Loucy (cell line): ENCODE measurements around the gene LAMB1.

ENCODE experiments used
- EZH2phosphoT487 ChIP-seq: fragments of 200-600 bp; IDR thresholded peaks from 2 replicates; pipeline ENCODE4 v1.6.1; 2018; ENCODE audit warnings: antibody characterized with exemption, mild to moderate bottlenecking, moderate library complexity, borderline replicate concordance
- TF ChIP-seq, protein P1 (sequence below): fragments of 200-600 bp; sonication (generic); conservative IDR thresholded peaks from 2 replicates; pipeline ENCODE4 v1.5.1; 2014; ENCODE audit warnings: mild to moderate bottlenecking, antibody characterized with exemption, low read length

DNA sequence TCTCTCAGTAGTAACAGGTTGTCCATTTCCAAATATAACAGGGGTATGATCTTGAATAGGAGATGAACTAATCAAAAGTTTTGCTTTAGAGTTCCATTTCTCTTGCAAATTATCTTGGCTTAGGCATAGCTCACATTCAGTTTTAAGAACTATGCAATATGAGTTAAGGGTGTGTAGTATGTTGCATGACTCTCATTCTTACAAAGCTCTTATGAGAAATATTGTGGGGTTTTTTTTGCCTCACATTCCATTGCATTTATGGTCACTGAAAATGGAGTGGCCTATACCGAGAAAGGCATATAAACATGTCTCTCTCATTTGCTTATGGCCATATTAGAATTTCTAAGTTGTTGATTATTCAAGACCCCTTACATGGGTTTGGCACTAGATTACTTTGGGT lies 48.5 kb upstream of the LAMB1 start:
- no peak for TF ChIP-seq EZH2phosphoT487
- TF ChIP-seq, protein P1, sequence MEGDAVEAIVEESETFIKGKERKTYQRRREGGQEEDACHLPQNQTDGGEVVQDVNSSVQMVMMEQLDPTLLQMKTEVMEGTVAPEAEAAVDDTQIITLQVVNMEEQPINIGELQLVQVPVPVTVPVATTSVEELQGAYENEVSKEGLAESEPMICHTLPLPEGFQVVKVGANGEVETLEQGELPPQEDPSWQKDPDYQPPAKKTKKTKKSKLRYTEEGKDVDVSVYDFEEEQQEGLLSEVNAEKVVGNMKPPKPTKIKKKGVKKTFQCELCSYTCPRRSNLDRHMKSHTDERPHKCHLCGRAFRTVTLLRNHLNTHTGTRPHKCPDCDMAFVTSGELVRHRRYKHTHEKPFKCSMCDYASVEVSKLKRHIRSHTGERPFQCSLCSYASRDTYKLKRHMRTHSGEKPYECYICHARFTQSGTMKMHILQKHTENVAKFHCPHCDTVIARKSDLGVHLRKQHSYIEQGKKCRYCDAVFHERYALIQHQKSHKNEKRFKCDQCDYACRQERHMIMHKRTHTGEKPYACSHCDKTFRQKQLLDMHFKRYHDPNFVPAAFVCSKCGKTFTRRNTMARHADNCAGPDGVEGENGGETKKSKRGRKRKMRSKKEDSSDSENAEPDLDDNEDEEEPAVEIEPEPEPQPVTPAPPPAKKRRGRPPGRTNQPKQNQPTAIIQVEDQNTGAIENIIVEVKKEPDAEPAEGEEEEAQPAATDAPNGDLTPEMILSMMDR = no peak
